ENCODE measurements around the gene PLPP2.

The PLPP2 gene

DNA sequence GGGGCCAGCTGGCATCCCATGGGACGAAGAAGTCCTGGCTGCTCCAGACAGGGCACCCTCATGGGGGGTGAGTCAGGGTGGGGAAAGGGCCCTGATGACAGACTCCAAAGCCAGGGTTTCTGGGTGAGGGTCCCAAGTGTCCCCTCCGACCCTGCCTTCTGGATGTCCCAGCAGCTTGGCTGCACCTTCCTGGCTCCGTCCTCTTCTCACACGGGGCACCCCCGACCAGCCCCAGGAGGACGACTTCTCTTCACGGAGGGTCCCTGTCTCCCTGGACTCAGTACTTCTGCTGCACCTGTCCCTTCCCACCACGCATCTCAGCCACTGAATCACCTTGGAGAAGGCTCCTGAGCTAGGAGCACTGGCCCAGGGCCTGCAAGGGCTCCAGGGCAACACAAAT lies 33.5 kb upstream of the PLPP2 start:
- Histone ChIP-seq H3K79me2 (ENCODE audit: insufficient read depth, low read length) (peaks cover 37% of the 10 kb centered on the region), H3K27ac (ENCODE audit: low read length) (no peak overlapping the region), H3K4me2 (ENCODE audit: insufficient read depth, low read length) (no peak overlapping the region), H3K9me3 (ENCODE audit: insufficient read depth, low read length, severe bottlenecking) (peaks cover 11% of the 10 kb centered on the region), H3K4me3 (ENCODE audit: low read depth in 1 of 2, low read length in 2 of 2) (no peak overlapping the region), H2AFZ (ENCODE audit: low read depth, low read length) (no peak overlapping the region), H3K36me3 (ENCODE audit: insufficient read depth, low read length) (peaks cover 86% of the 10 kb centered on the region), H3K9ac (ENCODE audit: low read depth, low read length) (no peak overlapping the region), H3K27me3 (ENCODE audit: insufficient read depth, low read length, poor library complexity) (no peaks in the 10 kb centered on the region), H3K4me1 (ENCODE audit: insufficient read depth, low read length) (no peaks in the 10 kb centered on the region), H4K20me1 (ENCODE audit: insufficient read depth, low read length) (peaks cover 21% of the 10 kb centered on the region; the same call in 1 of the 2 replicates)
- TF ChIP-seq, protein P1, sequence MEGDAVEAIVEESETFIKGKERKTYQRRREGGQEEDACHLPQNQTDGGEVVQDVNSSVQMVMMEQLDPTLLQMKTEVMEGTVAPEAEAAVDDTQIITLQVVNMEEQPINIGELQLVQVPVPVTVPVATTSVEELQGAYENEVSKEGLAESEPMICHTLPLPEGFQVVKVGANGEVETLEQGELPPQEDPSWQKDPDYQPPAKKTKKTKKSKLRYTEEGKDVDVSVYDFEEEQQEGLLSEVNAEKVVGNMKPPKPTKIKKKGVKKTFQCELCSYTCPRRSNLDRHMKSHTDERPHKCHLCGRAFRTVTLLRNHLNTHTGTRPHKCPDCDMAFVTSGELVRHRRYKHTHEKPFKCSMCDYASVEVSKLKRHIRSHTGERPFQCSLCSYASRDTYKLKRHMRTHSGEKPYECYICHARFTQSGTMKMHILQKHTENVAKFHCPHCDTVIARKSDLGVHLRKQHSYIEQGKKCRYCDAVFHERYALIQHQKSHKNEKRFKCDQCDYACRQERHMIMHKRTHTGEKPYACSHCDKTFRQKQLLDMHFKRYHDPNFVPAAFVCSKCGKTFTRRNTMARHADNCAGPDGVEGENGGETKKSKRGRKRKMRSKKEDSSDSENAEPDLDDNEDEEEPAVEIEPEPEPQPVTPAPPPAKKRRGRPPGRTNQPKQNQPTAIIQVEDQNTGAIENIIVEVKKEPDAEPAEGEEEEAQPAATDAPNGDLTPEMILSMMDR (IDR thresholded peaks at IDR 0.05; ENCODE audit: borderline replicate concordance, extremely low read depth, low read length, poor library complexity, severe bottlenecking) = no peak
- TF ChIP-seq EZH2 (IDR thresholded peaks at IDR 0.05; ENCODE audit: borderline replicate concordance, low read depth, low read length, severe bottlenecking) = no peak
- DNase-seq (no peak), ATAC-seq (ENCODE audit: insufficient read depth, low read depth) (no peak)

DNA sequence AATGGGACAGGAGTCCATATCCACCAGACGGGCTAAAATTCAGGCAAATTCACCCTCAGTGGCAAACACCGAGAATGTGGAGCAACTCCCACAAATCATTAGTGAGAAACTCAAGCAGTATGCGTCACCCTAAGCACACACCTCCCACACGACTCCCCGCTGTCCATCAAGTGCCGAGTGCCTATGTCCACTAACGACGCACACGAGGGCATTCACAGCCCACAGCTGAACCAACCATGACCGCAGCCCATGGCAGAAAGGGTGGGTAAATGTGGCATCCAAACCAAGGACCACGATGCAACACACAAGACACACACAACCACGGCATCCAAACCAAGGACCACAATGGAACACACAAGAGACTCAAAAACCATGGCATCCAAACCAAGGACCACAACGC lies 31.4 kb upstream of the PLPP2 start:
- no peak overlapping the region for H3K4me3 ChIP-seq (ENCODE audit: low read depth in 1 of 2, low read length in 2 of 2)
- no peak overlapping the region for H3K27ac ChIP-seq (ENCODE audit: low read length)
- no peak overlapping the region for H2AFZ ChIP-seq (ENCODE audit: low read depth, low read length)
- H3K4me1 ChIP-seq (ENCODE audit: insufficient read depth, low read length) = no peaks in the 10 kb centered on the region
- peaks cover 17% of the 10 kb centered on the region; the same call in 1 of the 2 replicates for H4K20me1 ChIP-seq (ENCODE audit: insufficient read depth, low read length)
- H3K4me2 ChIP-seq (ENCODE audit: insufficient read depth, low read length) = no peak overlapping the region
- ATAC-seq (ENCODE audit: insufficient read depth, low read depth) = no peak
- no peaks in the 10 kb centered on the region for H3K9me3 ChIP-seq (ENCODE audit: insufficient read depth, low read length, severe bottlenecking)
- TF ChIP-seq EZH2 (IDR thresholded peaks at IDR 0.05; ENCODE audit: borderline replicate concordance, low read depth, low read length, severe bottlenecking) = no peak
- TF ChIP-seq, protein P1 (IDR thresholded peaks at IDR 0.05; ENCODE audit: borderline replicate concordance, extremely low read depth, low read length, poor library complexity, severe bottlenecking) = no peak
- peaks cover 75% of the 10 kb centered on the region for H3K36me3 ChIP-seq (ENCODE audit: insufficient read depth, low read length)
- H3K27me3 ChIP-seq (ENCODE audit: insufficient read depth, low read length, poor library complexity) = no peaks in the 10 kb centered on the region
- DNase-seq = no peak
- H3K9ac ChIP-seq (ENCODE audit: low read depth, low read length) = no peak overlapping the region
- peaks cover 42% of the 10 kb centered on the region for H3K79me2 ChIP-seq (ENCODE audit: insufficient read depth, low read length)

DNA sequence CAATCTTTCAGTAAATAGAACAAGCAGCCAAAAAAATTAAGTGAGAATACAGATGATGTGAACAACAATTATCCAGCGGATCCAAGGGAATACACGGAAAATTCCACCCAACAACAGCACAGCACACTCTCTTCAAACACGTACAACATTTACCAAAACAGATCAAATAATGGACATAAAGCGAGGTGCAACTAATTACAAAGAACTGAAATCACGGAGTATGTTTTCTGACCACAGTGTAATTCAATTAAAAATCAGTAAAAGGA lies 27.2 kb upstream of the PLPP2 start:
- H4K20me1 ChIP-seq (ENCODE audit: insufficient read depth, low read length) = peaks cover 21% of the 10 kb centered on the region
- no peak overlapping the region for H3K4me3 ChIP-seq (ENCODE audit: low read depth in 1 of 2, low read length in 2 of 2)
- no peaks in the 10 kb centered on the region for H3K4me1 ChIP-seq (ENCODE audit: insufficient read depth, low read length)
- ATAC-seq (ENCODE audit: insufficient read depth, low read depth) (no peak), DNase-seq (no peak)
- TF ChIP-seq EZH2 (IDR thresholded peaks at IDR 0.05; ENCODE audit: borderline replicate concordance, low read depth, low read length, severe bottlenecking) = no peak
- TF ChIP-seq, protein P1 (IDR thresholded peaks at IDR 0.05; ENCODE audit: borderline replicate concordance, extremely low read depth, low read length, poor library complexity, severe bottlenecking) = no peak
- peaks cover 67% of the 10 kb centered on the region for H3K36me3 ChIP-seq (ENCODE audit: insufficient read depth, low read length)
- H3K4me2 ChIP-seq (ENCODE audit: insufficient read depth, low read length) = no peak overlapping the region
- no peak overlapping the region for H2AFZ ChIP-seq (ENCODE audit: low read depth, low read length)
- no peaks in the 10 kb centered on the region for H3K9me3 ChIP-seq (ENCODE audit: insufficient read depth, low read length, severe bottlenecking)
- no peak overlapping the region for H3K9ac ChIP-seq (ENCODE audit: low read depth, low read length)
- no peaks in the 10 kb centered on the region for H3K27me3 ChIP-seq (ENCODE audit: insufficient read depth, low read length, poor library complexity)
- peaks cover 42% of the 10 kb centered on the region for H3K79me2 ChIP-seq (ENCODE audit: insufficient read depth, low read length)
- no peak overlapping the region for H3K27ac ChIP-seq (ENCODE audit: low read length)

All from DND-41 (cell line).